Measurements from ENCODE around the gene CEL.

GRCh38 chr9:133035669-133036068 lies 26.1 kb upstream of the CEL start:
- no peak for TF ChIP-seq CTCF (IDR thresholded peaks at IDR 0.05; ENCODE audit: extremely low read depth in 1 of 2, insufficient read depth in 1 of 2, low read depth in 1 of 2, low read length in 2 of 2)
- no peak for TF ChIP-seq EZH2 (IDR thresholded peaks at IDR 0.05; ENCODE audit: borderline replicate concordance, low read depth, low read length, severe bottlenecking)
- TF ChIP-seq POLR2AphosphoS5 (IDR thresholded peaks at IDR 0.05; ENCODE audit: insufficient read depth, low read depth, low read length), result no peak
- TF ChIP-seq POLR2A (IDR thresholded peaks at IDR 0.05; ENCODE audit: low read depth, low read length), result no peak

All from endothelial cell of umbilical vein (primary cell).